Sigmoid colon (tissue), 4 donors: Measurements from ENCODE around the gene AUTS2.

ENCODE experiments used
- EP300 ChIP-seq, 4 donors: sonication (generic); formaldehyde crosslinking; IDR thresholded peaks; one replicate each; pipeline ENCODE4 v1.6.1; 2017; ENCODE audit warnings: antibody characterized with exemption in 4 of 4
- POLR2A ChIP-seq, 2 donors: fragments of 450-650 bp; IDR thresholded peaks; one replicate each; pipeline ENCODE4 v1.6.1; 2016; ENCODE audit warnings: antibody characterized with exemption in 2 of 2, mild to moderate bottlenecking in 2 of 2, moderate library complexity in 2 of 2
- TF ChIP-seq, protein P1 (sequence below), 4 experiments: fragments of 450-650 bp in 3 of 4; fragments of 200-600 bp in 1 of 4; IDR thresholded peaks; one replicate each; pipeline ENCODE4 v1.5.1; 2016 to 2019; ENCODE audit warnings: antibody characterized with exemption in 4 of 4, mild to moderate bottlenecking in 3 of 4, moderate library complexity in 2 of 4

DNA sequence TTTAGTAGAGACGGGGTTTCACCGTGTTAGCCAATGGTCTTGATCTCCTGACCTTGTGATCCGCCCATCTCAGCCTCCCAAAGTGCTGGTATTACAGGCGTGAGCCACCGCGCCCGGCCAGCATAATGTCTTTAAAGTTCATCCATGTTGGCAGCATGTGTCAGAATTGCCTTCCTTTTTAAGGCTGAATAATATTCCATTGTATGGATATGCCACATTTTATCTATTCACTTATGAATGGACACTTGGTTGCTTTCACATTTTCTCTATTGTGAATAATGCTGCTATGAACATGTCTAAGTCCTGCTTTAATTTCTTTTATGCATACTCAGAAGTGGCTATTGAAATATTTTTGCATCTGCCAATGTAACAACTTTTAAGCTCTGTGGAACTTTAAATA is 779.7 kb downstream of the AUTS2 start:
- TF ChIP-seq, protein P1, sequence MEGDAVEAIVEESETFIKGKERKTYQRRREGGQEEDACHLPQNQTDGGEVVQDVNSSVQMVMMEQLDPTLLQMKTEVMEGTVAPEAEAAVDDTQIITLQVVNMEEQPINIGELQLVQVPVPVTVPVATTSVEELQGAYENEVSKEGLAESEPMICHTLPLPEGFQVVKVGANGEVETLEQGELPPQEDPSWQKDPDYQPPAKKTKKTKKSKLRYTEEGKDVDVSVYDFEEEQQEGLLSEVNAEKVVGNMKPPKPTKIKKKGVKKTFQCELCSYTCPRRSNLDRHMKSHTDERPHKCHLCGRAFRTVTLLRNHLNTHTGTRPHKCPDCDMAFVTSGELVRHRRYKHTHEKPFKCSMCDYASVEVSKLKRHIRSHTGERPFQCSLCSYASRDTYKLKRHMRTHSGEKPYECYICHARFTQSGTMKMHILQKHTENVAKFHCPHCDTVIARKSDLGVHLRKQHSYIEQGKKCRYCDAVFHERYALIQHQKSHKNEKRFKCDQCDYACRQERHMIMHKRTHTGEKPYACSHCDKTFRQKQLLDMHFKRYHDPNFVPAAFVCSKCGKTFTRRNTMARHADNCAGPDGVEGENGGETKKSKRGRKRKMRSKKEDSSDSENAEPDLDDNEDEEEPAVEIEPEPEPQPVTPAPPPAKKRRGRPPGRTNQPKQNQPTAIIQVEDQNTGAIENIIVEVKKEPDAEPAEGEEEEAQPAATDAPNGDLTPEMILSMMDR (IDR thresholded peaks at IDR 0.05) = no peak
- TF ChIP-seq EP300 (IDR thresholded peaks at IDR 0.05) (no peak), POLR2A (IDR thresholded peaks at IDR 0.05) (no peak)
